GM21576 (cell line): Measurements from ENCODE around the gene MAGOHB.
"Not testable (repeated sequence)": the region's sequence is repeated elsewhere in the genome, so short reads cannot be mapped to it uniquely, and the experiment has no call there.

Source experiments
- ATAC-seq: cut with Tn5 transposase; IDR thresholded peaks from one replicate; pipeline ENCODE4 v1.9.1; 2021; ENCODE audit warnings: mild to moderate bottlenecking, moderate library complexity; ENCODE audit not compliant: unreplicated experiment

The MAGOHB gene

DNA sequence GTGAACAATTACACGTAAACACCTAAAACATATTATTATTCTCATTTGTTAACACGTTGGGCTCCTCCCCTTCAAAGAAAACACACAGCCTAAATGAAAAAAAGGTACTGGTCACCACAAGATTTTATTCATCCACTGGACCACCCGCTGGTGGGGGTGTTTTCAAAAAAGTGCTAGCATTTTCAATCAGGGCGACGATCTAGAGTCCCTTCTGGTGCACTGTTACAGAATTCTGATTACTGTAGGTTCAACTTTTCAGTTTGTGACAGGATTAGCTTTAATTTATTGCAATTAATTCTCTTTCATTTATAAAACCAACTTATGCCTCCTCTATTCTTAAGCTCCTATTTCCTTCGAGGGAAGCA, 443 bp downstream of the MAGOHB start:
- ATAC-seq = peak; percentile 5

DNA sequence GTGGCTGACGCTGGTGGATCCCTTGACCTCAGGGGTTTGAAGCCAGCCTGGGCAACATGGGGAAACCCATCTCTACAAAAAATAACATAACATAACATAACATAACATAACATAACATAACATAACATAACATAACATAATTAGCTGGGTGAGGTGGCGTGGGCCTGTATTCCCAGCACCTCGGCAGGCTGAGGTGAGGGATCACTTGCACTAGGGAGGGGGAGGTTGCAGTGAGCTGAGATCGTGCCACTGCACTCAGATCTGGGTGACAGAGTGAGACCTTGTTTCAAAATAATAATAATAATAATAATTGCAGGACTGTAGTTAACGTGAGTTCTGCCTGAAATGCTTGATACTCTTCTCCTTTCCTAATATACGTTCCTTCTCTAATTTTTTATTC, 1.3 kb downstream of the MAGOHB start:
- ATAC-seq = no peak

DNA sequence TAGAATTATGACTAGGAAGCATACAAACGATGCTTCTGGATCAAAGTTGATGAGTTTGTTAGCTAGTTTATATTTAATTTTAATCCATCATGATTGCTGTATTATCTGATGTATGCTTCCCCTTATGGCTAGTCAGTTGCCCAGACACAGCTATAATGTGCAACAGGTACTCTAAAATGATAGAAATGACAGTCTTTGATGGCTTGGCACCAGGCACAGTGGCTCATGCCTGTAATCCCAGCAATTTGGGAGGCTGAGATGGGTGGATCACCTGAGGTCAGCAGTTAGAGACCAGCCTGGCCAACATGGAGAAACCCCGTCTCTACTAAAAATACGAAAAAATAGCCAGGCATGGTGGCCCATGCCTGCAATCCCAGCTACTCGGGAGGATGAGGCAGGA, 2.2 kb downstream of the MAGOHB start:
- not testable (repeated sequence) for ATAC-seq

DNA sequence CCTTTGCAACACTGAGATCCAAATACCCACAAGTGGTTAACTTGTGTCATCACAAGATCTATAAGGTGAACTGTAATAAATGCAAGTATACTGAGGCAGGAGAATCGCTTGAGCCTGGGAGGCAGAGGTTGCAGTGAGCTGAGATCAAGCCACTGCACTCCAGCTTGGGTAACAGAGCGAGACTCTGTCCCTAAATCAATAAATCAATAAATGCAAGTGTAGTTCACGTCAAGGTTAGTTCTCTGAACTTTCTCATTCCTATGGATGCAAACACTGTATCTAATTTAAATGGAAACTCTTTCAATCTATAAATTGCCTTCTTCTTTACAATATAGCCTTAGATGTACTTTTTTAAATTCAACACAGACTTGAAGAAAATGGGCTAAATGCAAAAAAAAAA, 3.2 kb downstream of the MAGOHB start:
- ATAC-seq = no peak

DNA sequence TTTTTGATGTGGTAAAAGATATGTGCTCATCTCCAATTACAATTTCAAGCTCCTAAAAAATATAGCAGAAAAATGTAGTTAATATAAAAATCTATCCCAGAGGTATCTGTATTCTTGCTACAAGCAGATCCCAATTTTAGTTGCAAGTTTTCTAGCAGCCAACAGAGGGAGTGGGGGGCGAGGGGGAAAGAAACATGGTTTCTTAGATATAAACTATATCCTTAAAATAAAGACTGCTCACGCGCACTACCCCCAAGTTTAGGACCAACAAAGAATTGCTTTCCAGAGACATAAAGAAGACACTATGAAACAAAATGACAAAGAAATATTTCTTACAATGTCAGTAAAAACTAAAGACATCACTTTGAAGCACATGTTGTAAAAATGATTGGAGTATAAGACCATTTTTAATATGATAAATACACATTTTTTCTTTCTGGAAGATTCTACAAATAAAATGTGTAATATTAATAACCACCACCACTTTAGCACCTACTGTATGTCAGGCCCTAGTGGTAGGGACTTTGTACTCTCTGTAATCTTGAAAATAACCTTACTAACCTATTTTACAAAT, 5.4 kb downstream of the MAGOHB start:
- no peak for ATAC-seq

DNA sequence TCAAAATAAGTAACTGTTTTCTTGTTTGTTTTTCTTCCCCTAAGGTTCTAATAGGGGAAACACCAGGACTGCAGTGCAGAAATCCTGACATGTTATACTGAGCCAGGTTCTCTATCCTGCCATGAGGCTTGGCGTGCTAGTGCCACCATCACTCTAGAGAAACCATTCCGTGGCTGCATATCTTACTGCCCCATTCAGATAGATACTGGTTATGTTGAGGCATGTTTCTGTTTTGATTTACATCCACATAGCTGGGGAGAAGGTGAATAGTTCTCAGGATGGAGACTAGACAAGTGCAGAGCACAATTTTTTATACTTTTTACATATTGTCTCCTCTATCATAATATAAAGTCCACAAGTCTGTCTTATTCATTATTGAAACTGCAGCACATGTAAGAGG, 11.5 kb downstream of the MAGOHB start:
- no peak for ATAC-seq

DNA sequence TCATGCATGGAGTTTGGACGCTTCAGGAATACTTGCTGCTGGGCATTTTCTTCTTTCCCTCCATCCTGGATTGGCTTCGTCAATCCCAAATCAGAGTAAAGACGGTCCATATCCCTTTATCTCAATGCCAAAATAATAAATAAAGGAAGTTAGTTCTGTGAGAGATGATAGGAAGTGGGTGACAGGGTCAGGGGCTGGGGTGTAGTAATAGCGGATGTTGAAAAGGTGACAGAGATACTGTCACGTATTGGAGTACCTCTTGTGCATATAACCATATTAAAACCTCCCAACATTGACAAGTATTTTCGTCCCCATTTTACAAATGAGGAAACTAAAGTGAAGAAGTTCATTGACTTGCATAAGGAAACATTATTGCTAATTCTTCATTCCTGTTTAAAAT, 12.4 kb downstream of the MAGOHB start:
- ATAC-seq = no peak

DNA sequence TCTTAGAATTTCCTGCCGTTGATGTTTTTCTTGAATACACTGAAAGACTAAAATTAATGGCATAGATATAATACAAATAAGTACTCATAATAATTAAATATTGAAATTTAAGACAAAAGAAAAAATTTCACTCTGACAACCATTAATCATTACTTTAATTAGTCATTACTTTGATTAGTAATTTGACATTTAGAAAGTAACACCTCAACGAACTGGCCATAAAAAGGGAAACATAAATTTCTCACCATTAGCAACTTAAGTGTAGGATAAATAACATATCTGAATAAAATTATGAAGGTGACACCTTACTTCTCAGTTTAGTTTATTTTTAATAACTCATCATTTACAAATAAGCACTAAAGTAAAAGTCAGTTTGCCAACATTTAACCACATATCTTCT, 17.5 kb downstream of the MAGOHB start:
- no peak for ATAC-seq

DNA sequence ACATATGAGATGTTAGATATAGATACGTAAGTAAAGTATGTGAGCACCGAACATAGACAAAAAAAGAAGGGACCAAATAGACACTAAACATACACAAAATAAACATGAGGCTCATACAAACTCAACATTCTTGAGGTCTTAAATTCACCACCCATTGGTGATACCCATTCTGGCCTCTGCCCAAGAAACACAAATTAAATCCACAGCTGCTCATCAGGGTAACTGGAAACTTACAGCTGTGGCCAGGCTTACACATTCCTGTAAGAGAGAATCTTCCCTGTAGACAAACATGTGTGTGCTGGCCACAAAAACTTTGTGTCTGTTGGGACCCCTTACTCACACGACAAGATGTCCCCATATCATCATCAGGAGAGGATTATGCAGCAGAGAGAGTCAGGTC, 22.4 kb downstream of the MAGOHB start:
- no peak for ATAC-seq

DNA sequence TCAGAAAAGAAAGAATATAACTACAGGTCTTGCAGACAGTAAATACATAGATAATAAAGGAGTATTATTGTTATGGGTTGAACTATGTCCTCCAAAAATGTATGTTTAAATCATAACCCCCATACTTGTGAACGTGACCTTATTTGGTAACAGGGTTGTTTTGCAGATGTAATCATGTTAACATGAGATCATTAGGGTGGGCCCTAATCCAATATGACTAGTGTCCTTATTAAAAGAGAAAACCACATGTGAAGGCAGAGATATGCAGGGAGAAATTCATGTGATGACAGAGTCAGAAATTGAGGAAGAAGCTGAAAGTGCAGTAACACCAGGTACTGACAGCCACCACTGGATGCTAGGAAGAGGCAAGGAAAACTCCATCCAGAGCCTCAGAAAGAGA, 29.0 kb downstream of the MAGOHB start:
- no peak for ATAC-seq

DNA sequence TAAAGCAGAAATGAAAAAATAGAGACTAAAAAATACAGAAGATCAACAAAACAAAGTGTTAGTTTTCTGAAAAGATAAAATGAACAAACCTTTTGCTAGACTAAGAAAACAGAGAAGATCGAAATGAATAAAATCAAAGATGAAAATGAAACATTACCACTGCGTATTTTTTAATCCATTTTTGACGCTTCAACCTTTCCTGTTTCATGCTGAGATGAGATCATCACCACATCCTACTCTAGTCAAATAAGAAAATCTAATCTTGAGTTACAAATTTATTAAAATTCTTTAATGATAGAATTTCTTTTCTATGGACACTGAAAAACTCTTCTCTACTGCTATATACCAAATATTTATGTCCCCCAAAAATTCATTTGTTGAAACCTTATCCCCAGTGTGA, 30.7 kb downstream of the MAGOHB start:
- ATAC-seq = no peak

DNA sequence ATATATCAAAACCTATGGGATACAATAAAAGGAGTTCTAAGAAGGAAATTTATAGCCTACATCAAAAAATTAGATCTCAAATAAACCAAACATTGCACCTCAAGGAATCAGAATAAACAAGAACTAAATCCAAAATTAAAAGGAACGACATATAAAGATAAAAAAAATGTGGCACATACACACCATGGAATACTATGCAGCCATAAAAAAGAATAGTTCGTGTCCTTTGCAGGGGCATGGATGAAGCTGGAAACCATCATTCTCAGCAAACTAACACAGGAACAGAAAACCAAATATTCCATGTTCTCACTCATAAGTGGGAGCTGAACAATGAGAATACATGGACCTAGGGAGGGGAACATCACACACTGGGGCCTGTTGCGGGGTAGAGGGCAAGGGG, 31.3 kb downstream of the MAGOHB start:
- not testable (repeated sequence) for ATAC-seq

DNA sequence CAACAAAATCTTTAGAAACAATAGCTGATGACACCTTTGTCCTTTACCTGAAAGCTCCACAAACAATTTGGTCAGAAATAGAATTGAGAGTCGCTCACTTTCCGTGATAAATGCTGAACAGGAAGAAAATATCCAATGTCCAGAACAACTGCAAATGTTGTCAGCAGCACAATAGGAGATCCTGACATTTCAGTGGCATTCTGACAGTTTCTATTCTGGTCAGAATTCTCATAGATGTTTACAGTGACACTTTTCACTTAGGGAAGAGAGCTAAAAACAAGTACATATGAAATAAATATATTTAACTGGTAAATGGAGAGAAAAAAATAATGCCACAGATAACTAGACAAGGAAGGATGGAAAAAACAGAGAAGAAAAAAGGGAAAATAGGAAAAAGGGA, 39.1 kb downstream of the MAGOHB start:
- ATAC-seq = no peak

DNA sequence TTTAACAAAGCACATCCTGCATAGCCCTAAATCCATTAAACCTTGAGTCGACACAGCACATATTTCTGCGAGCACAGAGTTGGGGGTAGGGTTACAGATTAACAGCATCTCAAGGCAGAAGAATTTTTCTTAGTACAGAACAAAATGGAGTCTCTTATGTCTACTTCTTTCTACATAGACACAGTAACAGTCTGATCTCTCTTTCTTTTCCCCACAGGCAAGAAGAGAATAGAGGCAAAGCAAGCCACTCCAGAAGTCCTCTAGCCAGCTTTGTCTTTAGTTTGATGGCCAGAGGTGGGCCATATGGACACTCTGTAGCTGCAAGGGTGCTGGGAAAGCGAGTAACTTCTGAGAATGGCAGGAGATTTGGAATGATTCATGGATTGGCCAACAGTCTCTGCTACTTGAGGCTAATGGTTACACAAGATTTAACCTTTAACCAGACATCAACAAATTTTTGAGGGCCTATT, 41.4 kb downstream of the MAGOHB start:
- ATAC-seq = not testable (repeated sequence)

DNA sequence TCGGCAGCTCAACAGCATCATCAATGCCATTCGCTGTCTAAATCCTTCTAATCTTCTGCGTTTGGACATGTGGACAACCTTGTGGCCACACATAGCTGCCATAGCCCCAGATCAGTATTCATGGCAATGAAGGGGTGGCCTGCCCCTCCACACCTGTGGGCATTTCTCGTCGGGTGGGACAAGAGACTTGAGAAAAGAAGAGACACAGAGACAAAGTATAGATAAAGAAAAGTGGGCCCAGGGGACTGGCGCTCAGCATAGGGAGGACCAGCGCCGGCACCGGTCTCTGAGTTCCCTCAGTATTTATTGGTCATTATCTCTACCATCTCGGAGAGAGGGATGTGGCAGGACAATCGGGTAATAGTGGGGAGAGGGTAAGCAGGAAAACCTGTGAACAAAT, 42.3 kb downstream of the MAGOHB start:
- no peak for ATAC-seq

DNA sequence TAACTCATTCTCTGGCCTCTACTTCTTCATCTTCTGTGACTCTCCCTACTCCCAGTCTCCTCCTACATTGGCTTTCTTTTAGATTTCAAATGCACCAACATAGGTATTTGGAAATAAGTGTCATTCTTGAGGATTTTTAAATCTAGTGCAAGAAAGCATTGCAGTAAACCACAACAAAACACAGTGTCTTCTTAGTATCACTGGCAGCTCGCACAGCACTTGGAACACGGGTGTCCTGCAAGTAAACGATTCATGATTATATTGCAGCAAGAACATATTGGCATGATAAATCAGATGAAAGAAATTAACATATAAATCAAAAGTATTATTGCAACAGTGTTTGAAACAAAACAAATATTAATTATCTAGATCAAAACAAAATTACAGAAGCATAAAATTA, 45.6 kb downstream of the MAGOHB start:
- no peak for ATAC-seq

DNA sequence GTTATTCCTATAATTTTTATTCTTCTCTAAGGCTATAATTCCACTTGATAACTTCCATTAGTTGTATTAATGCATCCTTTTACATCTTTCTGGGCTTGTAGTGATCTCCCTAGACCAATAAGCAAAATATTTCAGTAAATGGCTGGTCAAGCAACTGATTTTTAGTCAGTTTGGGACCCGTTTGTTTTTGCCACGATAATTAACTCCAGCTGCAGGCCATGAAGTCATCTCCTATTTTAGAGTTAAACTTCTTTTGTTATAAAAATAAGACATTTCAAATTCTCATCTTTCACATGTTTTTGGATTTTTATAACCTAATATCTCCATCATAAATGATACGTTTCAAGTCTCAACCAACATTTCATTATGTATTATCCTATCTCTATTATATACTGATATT, 49.4 kb downstream of the MAGOHB start:
- no peak for ATAC-seq

DNA sequence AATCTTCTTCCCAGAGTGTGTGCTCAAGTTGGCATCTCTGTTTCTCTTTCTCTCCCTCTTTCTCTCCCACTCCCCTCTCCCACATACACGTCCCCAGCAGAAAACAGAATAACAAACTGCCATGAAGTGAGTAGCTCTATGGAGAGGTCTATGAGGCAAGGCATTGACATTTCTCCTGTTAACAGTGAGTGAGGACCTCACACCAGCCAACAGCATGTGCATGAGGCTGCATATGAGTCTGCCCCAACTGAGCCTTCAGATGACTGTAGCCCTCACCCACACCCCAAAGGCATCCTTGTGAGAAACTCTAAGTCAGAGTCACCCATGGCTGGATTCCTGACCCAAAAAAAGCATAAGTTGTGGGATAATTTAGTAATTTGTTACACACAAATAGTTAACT, 50.4 kb downstream of the MAGOHB start:
- no peak for ATAC-seq

DNA sequence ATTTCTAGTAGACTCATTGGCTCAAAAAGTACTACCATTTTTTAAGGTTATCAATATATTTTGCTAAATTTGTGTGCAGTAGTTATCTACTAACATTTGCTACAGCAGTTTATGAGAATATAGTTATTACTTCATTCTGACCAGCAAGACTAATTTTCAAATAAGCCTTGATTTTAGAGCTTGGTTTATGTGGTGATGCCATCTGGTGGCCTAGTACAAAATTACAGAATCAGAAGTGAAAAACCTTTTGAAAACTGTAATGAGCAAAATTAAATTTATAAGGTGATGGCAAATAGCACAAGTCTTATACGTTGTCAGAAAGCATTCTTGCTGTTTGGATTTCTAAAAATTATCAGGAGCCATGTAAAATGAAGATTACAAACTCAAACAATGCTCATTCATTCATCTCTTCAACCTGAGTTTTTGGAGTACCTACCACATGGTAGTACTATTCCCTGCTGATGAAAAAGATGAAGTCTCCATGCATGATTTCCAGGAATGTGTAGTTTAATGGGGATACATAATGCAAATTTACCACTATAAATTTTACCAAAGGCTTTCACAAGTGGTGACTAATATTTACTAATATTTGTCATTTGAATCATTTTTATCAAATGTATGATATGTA, 51.0 kb downstream of the MAGOHB start:
- ATAC-seq = no peak

DNA sequence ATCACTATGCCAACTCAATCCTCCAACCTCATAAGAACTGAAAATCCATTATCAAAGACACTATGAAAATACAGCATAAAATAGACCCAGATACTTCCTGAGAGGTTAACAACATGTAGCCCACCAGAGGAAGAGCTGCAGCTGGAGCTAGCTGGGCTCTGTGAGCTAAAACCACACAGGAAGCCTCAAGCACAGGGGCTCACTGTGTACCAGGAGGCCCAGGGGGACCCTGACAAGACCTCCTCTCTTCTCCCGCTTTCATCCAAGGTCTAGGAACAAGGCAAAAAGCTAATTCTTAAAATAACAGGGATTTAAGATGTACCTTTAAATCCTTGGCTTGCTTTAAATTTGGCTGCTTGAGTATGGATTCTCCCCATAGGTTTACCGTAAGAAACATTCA, 54.2 kb downstream of the MAGOHB start:
- no peak for ATAC-seq

DNA sequence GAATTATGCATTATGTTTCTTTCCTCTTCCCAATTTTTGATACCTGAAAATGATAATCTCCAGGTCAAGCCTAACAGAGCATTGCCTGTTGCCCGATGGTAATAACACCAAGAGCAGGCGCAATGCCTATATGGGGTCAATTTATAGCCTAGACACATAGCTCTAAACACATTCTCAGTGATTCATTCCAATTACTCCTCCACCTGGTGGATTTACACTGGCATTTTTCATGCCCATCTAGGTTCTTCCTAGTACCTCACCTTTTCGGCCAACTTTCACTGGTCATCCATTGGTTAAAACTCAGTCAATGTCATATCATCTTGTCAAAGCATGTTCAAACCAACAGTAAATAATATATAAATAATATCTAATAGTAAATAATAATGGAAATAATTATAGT, 54.6 kb downstream of the MAGOHB start:
- ATAC-seq = no peak

DNA sequence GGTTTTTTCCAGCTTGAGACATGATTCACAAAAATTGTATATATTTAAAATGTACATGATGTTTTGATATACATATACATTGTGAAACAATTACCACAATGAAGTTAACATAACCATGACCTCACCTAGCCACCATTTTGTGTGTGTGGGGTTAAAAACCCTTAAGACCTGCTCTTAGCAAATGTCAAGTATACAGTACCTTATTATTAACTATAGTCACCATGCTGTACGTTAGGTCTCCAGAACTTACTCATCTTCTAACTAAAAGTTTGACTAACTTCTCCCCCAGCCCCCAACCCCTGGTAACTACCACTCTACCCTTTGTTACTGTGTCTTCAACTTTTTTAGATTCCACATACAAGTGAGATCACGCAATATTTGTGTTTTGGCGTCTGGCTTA, 55.1 kb downstream of the MAGOHB start:
- no peak for ATAC-seq

DNA sequence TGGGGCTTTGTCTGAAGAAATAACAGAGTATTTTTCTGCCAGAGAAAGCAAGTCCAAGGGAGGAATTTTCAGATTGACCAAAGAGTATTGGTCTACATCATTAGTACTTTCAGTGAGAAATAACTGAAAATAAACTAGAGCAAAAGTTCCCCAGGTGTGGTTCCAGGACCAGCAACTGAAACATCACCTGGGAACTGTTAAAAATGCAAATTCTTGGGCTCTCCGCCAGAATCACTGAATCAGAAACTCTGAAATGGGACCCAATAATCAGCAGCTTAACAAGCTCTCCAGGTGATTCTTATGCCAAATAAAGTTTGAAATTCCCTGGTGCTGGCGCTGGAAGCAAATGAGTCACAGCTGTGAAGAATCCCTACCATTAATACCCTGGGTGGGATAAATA, 55.6 kb downstream of the MAGOHB start:
- peak; percentile 50 for ATAC-seq
